ENCODE results near the gene PGAM2. TPM values are rescaled to one million over a fixed set of nuclear protein-coding genes. Genes with fewer than 3 reads are reported as not detected.

The PGAM2 gene
- total RNA-seq, 1 experiment from 2014 or later: 8.7 TPM

DNA sequence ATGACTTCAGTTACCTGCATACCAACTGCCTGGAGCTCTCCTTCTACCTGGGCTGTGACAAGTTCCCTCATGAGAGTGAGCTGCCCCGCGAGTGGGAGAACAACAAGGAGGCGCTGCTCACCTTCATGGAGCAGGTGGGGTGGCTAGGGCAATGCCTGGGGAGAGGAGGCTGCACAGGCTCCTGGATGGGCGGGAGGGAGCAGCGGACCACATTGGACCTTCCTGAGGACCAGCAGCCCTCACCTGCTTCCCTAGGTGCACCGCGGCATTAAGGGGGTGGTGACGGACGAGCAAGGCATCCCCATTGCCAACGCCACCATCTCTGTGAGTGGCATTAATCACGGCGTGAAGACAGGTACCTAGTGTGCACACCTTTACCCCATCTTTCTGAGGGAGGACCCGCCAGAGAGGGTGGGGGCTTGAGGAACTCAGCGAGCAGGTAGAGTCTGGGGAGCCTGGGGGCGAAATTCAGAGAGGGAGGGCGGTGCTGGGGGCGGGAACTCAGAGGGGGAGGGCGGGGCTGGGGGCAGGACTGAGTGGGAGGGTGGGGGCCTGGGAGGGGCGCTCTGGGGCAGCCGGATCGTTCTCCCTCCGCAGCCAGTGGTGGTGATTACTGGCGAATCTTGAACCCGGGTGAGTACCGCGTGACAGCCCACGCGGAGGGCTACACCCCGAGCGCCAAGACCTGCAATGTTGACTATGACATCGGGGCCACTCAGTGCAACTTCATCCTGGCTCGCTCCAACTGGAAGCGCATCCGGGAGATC lies 47.8 kb upstream of the PGAM2 start:
- Histone ChIP-seq H3K79me2 (ENCODE audit: insufficient read depth, low read length) (no peaks in the 10 kb centered on the region), H3K56ac (ENCODE audit: insufficient read length, low read depth, low read length) (no peak overlapping the region), H3K27me3 (ENCODE audit: insufficient read depth, low read length) (no peaks in the 10 kb centered on the region), H2AK5ac (ENCODE audit: insufficient read length, low read length) (no peak overlapping the region), H3K23ac (ENCODE audit: insufficient read length, low read depth, low read length) (no peak overlapping the region), H4K8ac (replicated peaks; ENCODE audit: insufficient read length, low read depth, low read length) (no peak overlapping the region), H2BK5ac (ENCODE audit: insufficient read length, low read length) (no peak overlapping the region), H3K9ac (ENCODE audit: extremely low read depth, insufficient read length, low read length) (no peak overlapping the region), H3K27ac (ENCODE audit: insufficient read length, low read depth, low read length) (no peak overlapping the region), H3K4ac (ENCODE audit: low read depth, low read length) (no peak overlapping the region), H2BK20ac (ENCODE audit: low read depth, low read length, poor library complexity, severe bottlenecking) (no peak overlapping the region), H2BK15ac (ENCODE audit: low read depth, low read length) (no peak overlapping the region), H3K4me2 (ENCODE audit: insufficient read depth, insufficient read length, low read length) (no peak overlapping the region), H3K9me3 (ENCODE audit: control insufficient read depth, low read depth, low read length) (no peaks in the 10 kb centered on the region), H3K23me2 (ENCODE audit: insufficient read length, low read depth, low read length, poor library complexity, severe bottlenecking) (no peaks in the 10 kb centered on the region), H3T11ph (ENCODE audit: low read length) (no peak overlapping the region), H2BK12ac (ENCODE audit: insufficient read length, low read depth, low read length) (no peak overlapping the region), H2AFZ (ENCODE audit: low read length) (no peak overlapping the region), H2BK120ac (ENCODE audit: low read depth, low read length, poor library complexity, severe bottlenecking) (no peak overlapping the region), H4K91ac (ENCODE audit: insufficient read length, low read depth, low read length) (no peak overlapping the region), H4K5ac (ENCODE audit: insufficient read length, low read depth, low read length) (no peak overlapping the region), H3K18ac (ENCODE audit: insufficient read length, low read depth, low read length) (no peak overlapping the region), H3K4me1 (ENCODE audit: insufficient read depth, low read length) (no peaks in the 10 kb centered on the region), H3K79me1 (ENCODE audit: insufficient read depth, low read depth, low read length, poor library complexity, severe bottlenecking) (no peaks in the 10 kb centered on the region), H3K14ac (ENCODE audit: insufficient read depth, low read length) (no peak overlapping the region), H4K20me1 (ENCODE audit: control insufficient read depth, insufficient read depth, insufficient read length) (no peaks in the 10 kb centered on the region)
- Mint-ChIP-seq H3K4me3 (no peak overlapping the region), H3K36me3 (ENCODE audit: insufficient read depth in 1 of 3, low read depth in 3 of 3) (peaks cover 21 to 63% (median 58%) of the 10 kb centered on the region in 3 experiments; a peak in 6 of 7 replicates), H3K27ac (peak overlapping the region in 1 of 3 experiments; percentile 62; a peak in 1 of 7 replicates), H3K27me3 (ENCODE audit: low read depth) (no peaks in the 10 kb centered on the region; the same call in 1 of the 2 replicates), H3K9me3 (no peaks in the 10 kb centered on the region), H3K4me1 (0 out of 4 replicates have a peak, but pooled peaks cover 0 to 4% of the 10 kb centered on the region in 2 experiments)
- TF ChIP-seq CTCF (conservative IDR thresholded peaks at IDR 0.05): no peak
- no peak for DNase-seq
- WGBS (ENCODE audit: extremely low coverage, insufficient read length, low lambda C conversion rate): no CpG with 5 or more reads among the region's 34 CpGs

All from H9 (cell line).